Small intestine (tissue), 7 donors: ENCODE data around the gene CHRNA3. TPM values are rescaled to one million over a fixed set of nuclear protein-coding genes. Genes with fewer than 3 reads are reported as not detected.

Experiments used
- DNase-seq, 2 donors: peaks; one replicate each; pipeline versions ENCODE4 v3.0.0 to v3.0.0-alpha.2; 2013
- FAIRE-seq: peaks from 2 replicates; lab custom pipeline; 2012; peaks lifted over from hg19 to GRCh38; lab: Jason Lieb, UNC
- H3K27ac ChIP-seq, 3 donors: one replicate each; pipeline ENCODE4 v1.5.1; 2013; ENCODE audit warnings: low read length in 2 of 3, mild to moderate bottlenecking in 2 of 3, control low read depth in 1 of 3, inconsistent platforms in 1 of 3, low read depth in 1 of 3, moderate library complexity in 1 of 3
- H3K27me3 ChIP-seq, 3 donors: one replicate each; pipeline ENCODE4 v1.6.1; 2013; ENCODE audit warnings: low read length in 3 of 3, inconsistent platforms in 1 of 3; ENCODE audit not compliant: control insufficient read depth in 3 of 3, insufficient read depth in 3 of 3
- H3K36me3 ChIP-seq, 3 donors: one replicate each; pipeline ENCODE4 v1.6.1; 2013; ENCODE audit warnings: low read length in 3 of 3, inconsistent platforms in 1 of 3, low read depth in 1 of 3, mild to moderate bottlenecking in 1 of 3, moderate library complexity in 1 of 3; ENCODE audit not compliant: control insufficient read depth in 3 of 3, insufficient read depth in 2 of 3
- H3K4me1 ChIP-seq, 3 donors: one replicate each; pipeline ENCODE4 v1.6.1; 2013; ENCODE audit warnings: low read length in 2 of 3, inconsistent platforms in 1 of 3, low read depth in 1 of 3, mild to moderate bottlenecking in 1 of 3, moderate library complexity in 1 of 3; ENCODE audit not compliant: control insufficient read depth in 3 of 3, insufficient read depth in 2 of 3
- H3K4me3 ChIP-seq, 3 donors: one replicate each; pipeline ENCODE4 v1.5.1; 2013; ENCODE audit warnings: low read length in 3 of 3, control low read depth in 1 of 3, inconsistent platforms in 1 of 3, low read depth in 1 of 3, mild to moderate bottlenecking in 1 of 3, moderate library complexity in 1 of 3
- H3K9me3 ChIP-seq, 2 donors: one replicate each; pipeline ENCODE4 v1.6.1; 2013; ENCODE audit warnings: low read depth in 1 of 2, low read length in 1 of 2; ENCODE audit not compliant: control insufficient read depth in 2 of 2, insufficient read depth in 1 of 2
- WGBS, 3 donors: extraction: QIAGEN DNeasy Blood & Tissue Kit; methylation state at CpG; one replicate each; pipeline ENCODE4 v1.1.7; 2013; 5-methylcytosine and 5-hydroxymethylcytosine counted together
- polyA plus RNA-seq, 4 donors: library from polyadenylated mRNA; stranded (reverse) in 3 of 4; unstranded in 1 of 4; fragments of 200-250 nt in 3 of 4; fragments of 120-200 nt in 1 of 4; gene quantifications; one replicate each; pipeline versions ENCODE4 v1.2.1 to v1.2.3, GENCODE V29; 2013
- donor health status: healthy with polysubstance abuse.
- donor health status: control.
- donor health status: control.
- donor health status: Bipolar disorder and iron deficiency.
- donor health status: healthy.

CHRNA3 gene
- polyA plus RNA-seq, 4 donors: 2.2 to 7.3 TPM; not detected in 2

DNA sequence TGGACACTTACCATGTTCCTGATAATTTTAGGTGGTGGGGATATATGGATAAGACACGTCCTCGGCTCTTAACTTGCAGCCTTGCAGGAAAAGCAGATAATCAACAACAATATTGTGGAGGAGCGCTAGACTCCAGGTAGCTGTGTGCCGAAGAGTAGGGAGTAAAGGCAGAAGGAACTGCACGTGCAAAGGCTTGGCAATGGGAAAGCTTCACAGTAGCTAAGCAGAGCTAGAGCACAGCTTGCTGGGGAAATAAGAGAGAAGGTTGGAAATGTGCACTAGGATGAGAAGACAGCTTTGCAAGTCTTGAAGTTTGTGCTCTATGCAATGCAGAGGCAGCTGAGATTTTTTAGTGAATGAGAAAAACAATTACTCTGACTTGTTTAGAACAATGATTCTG lies 68.2 kb downstream of the CHRNA3 start:
- FAIRE-seq: no peak
- peaks cover 12 to 16% (median 14%) of the 10 kb centered on the region in 3 donors for H3K36me3 ChIP-seq
- H3K4me1 ChIP-seq: no peaks in the 10 kb centered on the region
- no peaks in the 10 kb centered on the region for H3K27me3 ChIP-seq
- 72 to 85% (median 75%) methylated on average over 5 of the region's 5 CpGs for WGBS, 3 donors
- H3K27ac ChIP-seq: no peak overlapping the region
- no peak for DNase-seq
- H3K4me3 ChIP-seq: no peak overlapping the region
- H3K9me3 ChIP-seq: no peaks in the 10 kb centered on the region

GRCh38 chr15:78551902-78552301 lies 68.9 kb downstream of the CHRNA3 start:
- H3K27ac ChIP-seq: no peak overlapping the region
- no peaks in the 10 kb centered on the region for H3K27me3 ChIP-seq
- peaks cover 14 to 18% (median 17%) of the 10 kb centered on the region in 3 donors for H3K36me3 ChIP-seq
- FAIRE-seq (no peak), DNase-seq (no peak)
- no peak overlapping the region for H3K4me3 ChIP-seq
- no peaks in the 10 kb centered on the region for H3K4me1 ChIP-seq
- 89 to 92% (median 90%) methylated on average over 5 of the region's 5 CpGs for WGBS, 3 donors
- no peaks in the 10 kb centered on the region for H3K9me3 ChIP-seq

GRCh38 chr15:78550815-78551214 lies 70.0 kb downstream of the CHRNA3 start:
- WGBS, 3 donors: 61 to 73% (median 67%) methylated on average over 3 of the region's 3 CpGs
- Histone ChIP-seq H3K36me3 (peaks cover 19 to 27% (median 20%) of the 10 kb centered on the region in 3 donors), H3K4me3 (no peak overlapping the region), H3K9me3 (no peaks in the 10 kb centered on the region), H3K27me3 (no peaks in the 10 kb centered on the region), H3K4me1 (no peaks in the 10 kb centered on the region), H3K27ac (no peak overlapping the region)
- DNase-seq (no peak), FAIRE-seq (no peak)

- DNase-seq (no peak), FAIRE-seq (no peak)
- 78 to 90% (median 85%) methylated on average over 6 of the region's 6 CpGs for WGBS, 3 donors
- Histone ChIP-seq H3K36me3 (peaks cover 19 to 27% (median 24%) of the 10 kb centered on the region in 3 donors), H3K27me3 (no peaks in the 10 kb centered on the region), H3K9me3 (no peaks in the 10 kb centered on the region), H3K4me3 (no peak overlapping the region), H3K4me1 (no peaks in the 10 kb centered on the region), H3K27ac (no peak overlapping the region)
Observed at GRCh38 chr15:78550194-78550593, 70.6 kb downstream of the CHRNA3 start.

Other genes starting within 250 kb of the CHRNA3 start
- gene IREB2, start 182.8 kb downstream of the CHRNA3 start, polyA plus RNA-seq: 10 to 100 TPM; 12.4 to 63.6 (median 15.3) TPM
- gene HYKK, start 113.4 kb downstream of the CHRNA3 start, polyA plus RNA-seq: 10 to 100 TPM in 2 of 4 donors, 1 to 10 TPM in 2; 6.8 to 12.4 (median 9.8) TPM
- 100 to 1,000 TPM; 221 to 348 (median 300) TPM for gene PSMA4, start 80.6 kb downstream of the CHRNA3 start, polyA plus RNA-seq
- 1 to 10 TPM in 1 of 4 donors, under 1 TPM in 3; 0.67 to 9.8 (median 0.82) TPM for gene CHRNA5, start 55.5 kb downstream of the CHRNA3 start, polyA plus RNA-seq
- 1 to 10 TPM in 1 of 4 donors, under 1 TPM in 1, not detected in 2; 0.43 to 1.4 TPM for gene CHRNB4, start 20.2 kb upstream of the CHRNA3 start, polyA plus RNA-seq
- gene ADAMTS7, start 190.5 kb upstream of the CHRNA3 start, polyA plus RNA-seq: 1 to 10 TPM in 1 of 4 donors, under 1 TPM in 2, not detected in 1; 0.27 to 8.8 (median 0.84) TPM